Kidney glomerular epithelial cell (primary cell): ENCODE data around the gene ARSB.
"Not testable (repeated sequence)": the region's sequence is repeated elsewhere in the genome, so short reads cannot be mapped to it uniquely, and the experiment has no call there.

ENCODE experiments used
- DNase-seq: peaks from one replicate; lab custom pipeline; 2025; lab: John Stamatoyannopoulos, UW

Gene ARSB

DNA sequence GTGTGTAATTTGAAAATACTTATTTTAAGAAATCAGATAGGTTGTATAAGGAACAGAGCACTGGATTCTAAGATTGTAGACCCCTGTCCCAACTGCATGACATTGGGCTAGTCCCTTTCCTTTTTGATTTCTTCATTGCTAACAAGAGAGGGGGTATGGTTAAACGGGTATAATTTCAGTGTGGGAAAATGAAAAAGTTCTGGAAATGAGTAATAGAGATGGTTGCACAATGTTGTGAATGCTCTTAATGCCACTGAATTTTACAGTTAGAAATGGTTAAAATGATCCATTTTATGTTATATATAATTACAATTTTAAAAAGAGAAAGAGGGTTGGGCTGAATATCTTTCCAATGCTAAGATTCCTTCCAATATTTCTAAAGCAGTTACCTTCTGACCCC is 233.2 kb downstream of the ARSB start:
- no peak for DNase-seq

DNA sequence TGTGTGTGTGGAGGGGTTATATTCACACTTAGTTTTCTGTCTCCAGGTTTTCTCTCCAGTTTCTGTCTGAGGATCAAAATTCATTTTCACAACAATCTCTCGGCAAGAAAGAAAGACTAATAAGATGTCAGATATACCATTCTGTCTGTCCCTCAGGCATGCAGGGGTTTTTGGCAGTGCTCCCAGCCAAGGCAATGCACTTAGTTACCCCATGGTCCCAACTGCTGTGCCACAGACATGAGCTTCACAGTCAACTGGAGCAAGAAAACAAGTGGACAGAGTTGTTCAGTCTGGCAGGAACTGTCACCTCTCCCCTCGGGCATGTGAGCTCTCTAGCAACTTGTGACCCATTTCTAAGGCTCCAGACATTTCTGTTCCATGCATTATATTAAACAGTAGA is 234.8 kb downstream of the ARSB start:
- DNase-seq, result no peak

DNA sequence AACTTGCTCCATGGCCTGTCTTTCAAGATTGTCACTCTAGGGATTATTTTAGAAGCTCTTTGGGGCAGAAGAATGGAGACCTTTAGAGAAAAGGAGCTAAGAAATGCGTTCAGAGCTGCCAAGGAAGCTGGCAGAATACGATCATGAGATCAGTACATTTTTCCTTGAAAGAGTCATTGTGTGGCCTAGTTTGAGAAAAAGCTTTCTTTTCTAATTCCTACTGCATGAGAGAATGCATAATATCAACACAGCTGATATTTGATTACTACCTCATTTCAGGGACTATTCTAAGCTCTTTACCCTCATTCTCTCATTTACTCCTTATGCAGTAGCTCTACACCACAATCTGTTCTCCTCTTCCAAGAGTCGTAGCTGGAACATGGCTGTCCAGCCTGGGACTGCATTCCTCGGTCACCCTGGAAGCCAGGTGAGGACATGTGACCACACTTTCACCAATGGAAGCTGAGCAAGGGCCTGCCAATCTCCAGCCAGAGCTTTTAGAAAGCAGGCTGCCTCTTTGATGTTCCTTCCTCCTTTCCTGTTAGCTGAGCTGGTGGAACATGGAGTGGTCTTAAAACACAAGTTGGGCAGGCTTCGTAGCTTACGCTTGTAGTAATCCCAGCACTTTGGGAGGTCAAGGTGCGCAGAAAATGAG is 237.3 kb downstream of the ARSB start:
- peak; percentile 69 for DNase-seq

DNA sequence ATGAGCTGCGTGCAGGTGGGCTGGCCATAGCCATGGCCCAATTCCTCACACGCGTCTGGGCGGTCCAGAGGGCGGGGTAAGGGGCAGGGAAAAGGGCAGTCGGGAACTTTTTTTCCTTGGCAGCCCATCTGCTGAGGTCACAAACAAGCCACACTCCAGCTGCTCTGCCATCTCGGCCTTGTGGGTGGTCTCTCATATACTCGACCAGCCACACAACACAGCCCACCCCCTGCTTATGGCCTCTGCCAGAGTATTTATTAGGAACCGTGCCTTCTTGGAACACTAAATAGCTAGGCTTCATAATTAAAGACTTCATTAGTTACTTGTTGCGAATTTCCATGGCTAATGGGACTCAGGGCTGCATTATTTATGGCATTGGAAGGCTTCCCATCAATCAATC is 238.1 kb downstream of the ARSB start:
- DNase-seq, result no peak

DNA sequence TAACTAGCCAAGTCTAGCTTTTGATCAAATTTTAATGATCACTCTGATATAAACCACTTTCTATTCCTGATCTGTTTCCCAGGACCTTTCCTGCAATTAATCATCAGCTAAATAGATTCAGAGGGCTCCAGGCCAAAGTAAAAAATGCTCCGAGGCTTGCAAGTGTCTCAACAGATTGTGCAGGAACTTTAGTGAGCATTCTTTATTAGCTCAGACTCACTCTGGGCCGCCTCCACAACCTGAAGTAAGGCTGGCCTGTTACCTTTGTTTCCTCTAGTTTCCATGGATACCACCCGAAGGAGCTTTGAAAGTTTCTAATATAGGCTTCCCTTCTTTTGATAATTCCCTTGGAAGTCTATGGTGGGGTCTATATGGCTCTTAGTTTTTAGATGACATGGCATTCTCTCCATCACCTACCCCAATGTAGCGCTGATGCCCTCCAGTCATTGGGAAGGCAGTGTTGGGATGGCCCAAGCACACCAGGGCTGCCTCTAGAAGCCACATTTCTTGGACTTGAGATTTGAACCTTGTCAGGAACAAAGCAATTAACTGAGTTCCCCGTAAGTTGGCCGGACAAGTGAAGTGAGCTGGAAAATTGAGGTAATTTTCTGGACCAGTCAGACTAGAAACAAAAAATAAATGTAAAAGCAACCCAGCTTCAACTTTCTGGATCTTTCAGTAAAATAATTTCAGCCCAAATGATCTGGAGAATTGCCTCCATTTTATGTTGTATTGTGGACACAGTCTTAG is 238.9 kb downstream of the ARSB start:
- no peak for DNase-seq

DNA sequence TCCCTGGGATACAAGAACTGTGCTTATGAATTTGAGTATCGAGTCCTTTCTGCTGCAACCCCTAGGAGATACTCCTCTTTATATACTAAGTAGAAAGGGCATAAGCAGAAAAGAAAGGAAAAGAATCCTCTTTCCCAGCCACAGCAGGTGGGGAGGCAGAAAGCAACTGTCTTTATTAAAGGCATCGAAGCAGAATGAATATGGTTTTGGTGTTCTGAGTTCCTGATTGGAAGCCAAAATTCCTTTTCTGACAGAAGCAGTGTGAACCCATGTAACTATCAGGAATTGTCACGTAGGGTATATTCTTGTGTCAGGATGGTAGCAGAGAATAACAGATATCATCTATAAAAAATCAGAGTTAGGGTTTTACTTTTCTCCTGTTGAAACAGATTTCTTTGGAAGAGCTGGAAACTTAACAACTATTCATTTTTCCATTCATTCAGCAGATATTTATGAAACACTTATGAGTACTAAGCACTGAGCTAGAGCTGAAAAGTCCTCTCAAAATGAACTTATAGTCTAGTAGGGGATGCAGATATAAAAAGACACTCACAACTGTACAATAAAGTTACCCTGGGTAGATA is 240.1 kb downstream of the ARSB start:
- no peak for DNase-seq

DNA sequence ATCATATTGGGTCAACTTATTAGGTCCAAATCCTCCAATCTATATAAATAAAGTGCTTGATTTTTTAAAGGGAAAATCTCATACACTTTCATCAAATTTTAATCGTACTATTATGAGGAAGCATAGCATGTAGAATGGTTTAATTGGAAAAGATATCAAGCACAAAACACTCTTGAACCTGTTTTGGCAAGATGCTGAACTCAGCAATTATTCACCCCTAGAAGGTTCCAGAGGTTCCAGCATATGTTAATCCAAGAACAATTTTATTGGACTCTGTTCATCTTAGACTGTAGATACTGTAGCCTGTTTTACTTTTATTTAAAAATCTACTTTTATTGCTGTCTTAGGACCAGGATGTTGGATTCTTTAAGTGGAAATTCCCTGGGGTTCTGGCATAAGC is 244.1 kb downstream of the ARSB start:
- no peak for DNase-seq

DNA sequence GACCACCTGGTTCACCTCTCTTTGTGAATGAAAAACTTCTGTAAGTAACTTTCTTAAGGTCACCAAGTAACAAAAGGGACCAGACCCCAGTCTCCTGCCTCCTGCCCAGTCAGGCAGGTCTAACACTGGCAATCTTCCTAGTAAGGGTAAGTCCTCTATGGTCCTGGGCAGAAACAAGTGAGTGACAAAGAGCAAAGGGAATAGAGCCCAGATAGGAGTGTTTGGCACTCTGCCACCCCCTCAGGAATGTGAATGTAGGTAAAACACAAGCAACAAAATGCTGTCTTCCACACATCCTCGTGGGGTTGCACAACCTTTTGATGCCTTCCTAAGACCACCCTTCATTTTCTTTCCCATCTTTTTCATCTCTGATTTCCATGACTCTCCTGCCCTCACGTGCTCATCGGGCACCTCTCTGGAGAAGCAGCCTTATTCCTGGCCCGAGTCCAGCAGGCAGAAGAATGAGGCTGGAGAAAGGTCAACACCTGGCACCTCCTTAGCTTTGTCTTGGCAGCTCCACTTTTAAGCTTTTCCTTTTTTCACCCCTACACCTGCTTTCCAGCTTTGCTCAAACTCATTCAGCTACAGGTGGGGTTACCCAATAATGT is 246.3 kb downstream of the ARSB start:
- no peak for DNase-seq

DNA sequence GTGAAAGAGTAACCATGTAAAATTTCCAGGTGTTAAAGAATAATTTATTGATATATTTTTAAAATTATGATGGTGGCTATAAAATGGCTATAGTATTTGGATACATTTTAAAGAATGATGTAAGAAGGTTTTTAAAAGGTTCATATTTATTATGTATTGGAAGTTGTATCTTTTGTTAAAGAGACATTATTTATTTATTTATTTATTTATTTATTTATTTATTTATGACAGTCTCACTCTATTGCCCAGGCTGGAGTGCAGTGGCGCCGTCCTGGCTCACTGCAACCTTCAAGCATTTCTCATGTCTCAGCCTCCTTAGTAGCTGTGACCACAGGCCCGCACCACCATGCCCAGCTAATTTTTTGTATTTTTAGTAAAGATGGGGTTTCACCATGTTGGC is 247.0 kb downstream of the ARSB start:
- no peak for DNase-seq

DNA sequence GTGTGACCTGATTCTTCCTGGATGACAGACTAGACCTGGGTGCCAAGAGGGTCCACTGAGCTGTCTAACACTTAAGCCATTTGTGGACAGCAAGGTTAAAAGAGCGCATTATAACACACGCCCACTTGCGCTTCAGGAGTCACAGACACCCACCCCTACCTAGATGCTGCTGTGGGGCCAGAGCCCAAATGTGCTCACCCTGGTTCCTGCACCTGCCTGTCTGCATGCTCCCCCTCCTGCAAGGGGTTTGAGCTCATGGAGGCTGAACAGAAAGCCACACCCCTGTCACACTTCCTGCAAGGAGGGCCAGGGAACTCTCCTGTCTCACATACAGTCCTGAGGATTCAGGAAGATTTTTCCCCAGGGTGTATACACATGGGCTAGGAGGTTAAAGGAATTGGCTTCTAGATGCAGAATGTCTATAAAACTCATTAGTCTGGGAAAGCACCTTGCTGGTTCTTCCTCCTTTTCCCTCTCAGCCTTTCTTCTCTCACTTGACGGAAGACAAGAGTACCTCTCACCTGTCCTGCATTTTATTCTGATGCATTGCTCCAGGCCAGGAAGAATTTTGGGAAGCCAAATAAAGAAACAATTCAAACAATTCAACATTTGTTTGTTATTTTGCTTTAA is 249.2 kb downstream of the ARSB start:
- DNase-seq, result no peak

DNA sequence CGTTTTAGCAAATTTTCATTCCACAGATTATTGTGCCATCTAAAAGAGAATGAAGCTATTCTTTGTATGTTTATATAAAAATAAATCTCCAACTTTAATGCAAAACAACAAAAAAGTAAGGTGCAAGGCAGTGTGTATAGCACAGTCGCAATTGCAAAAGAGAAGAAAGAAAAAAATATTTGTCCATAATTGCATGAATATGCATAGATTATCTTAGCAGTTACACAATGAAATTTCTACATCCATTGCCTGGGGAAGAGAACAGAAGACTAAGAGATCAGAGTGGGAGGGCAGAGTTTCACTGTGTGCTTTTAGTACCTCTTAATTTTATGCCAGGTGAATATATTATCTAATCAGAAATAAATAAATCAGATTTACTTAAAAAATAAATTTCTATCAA is 250.2 kb downstream of the ARSB start:
- no peak for DNase-seq

DNA sequence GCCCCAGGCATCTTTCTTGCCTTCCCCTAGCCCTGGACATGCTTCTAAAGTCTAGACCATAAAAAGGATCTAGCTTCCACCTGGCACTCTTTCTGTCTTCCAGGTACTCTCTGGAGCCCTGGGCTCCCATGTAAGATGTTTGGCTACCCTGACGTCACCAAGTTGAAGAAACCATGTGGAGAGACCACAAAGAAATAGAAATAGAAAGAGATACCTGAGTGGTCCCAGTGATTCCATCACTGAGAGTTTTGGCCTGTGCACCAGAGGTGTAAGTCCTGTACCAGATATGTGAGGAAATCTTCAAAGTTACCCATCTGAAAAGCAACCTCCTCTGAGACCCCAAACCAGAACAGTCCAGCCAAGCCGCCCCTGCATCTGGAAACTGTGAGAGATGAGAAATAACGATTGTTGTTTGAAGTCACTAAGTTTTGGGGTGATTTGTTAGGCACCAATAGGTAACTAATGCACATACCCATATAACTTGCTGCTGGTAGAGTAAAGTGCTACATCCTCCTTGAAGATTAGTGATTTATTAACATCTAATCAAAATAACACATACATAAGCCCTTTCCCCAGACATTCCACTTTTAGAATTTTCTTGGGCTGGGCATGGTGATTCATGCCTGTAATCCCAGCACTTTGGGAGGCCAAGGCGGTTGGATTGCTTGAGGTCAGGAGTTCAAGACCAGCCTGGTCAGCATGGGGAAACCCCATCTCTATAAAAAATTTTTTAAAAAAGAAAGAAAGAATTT is 250.8 kb downstream of the ARSB start:
- DNase-seq, result peak; percentile 37

DNA sequence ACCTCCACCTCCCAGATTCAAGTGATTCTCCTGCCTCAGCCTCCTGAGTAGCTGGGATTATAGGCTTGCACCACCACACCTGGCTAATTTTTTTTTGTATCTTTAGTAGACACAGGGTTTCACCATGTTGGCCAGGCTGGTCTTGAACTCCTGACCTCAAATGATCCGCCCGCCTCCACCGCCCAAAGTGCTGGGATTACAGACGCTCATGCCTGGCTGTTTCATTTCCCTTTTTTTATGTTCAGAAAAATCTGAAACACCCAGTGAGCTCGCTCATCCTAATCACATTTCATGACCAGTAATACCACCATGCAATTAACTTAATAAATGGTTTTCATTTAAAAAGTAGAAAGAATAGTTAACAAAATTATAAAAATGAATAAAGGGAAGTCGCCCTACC is 252.4 kb downstream of the ARSB start:
- not testable (repeated sequence) for DNase-seq

DNA sequence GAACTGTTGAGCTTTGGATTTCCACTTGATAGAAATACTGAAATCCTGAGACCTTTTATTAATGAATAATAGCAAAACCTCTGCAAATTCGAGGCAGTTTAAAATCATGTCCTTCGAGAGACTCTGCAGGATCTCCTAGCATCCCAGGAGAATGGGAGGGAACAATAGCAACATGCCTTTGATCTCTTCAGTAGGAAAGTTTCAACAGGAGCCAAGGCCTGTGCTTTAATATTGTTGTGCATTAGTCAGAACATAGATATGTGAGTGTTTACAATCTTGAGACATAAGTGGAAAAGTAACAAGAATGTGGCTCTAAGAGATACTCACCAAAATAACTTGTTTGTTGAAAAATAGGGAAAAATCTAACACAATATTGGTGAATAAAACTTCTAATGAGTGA is 253.2 kb downstream of the ARSB start:
- DNase-seq, result no peak

DNA sequence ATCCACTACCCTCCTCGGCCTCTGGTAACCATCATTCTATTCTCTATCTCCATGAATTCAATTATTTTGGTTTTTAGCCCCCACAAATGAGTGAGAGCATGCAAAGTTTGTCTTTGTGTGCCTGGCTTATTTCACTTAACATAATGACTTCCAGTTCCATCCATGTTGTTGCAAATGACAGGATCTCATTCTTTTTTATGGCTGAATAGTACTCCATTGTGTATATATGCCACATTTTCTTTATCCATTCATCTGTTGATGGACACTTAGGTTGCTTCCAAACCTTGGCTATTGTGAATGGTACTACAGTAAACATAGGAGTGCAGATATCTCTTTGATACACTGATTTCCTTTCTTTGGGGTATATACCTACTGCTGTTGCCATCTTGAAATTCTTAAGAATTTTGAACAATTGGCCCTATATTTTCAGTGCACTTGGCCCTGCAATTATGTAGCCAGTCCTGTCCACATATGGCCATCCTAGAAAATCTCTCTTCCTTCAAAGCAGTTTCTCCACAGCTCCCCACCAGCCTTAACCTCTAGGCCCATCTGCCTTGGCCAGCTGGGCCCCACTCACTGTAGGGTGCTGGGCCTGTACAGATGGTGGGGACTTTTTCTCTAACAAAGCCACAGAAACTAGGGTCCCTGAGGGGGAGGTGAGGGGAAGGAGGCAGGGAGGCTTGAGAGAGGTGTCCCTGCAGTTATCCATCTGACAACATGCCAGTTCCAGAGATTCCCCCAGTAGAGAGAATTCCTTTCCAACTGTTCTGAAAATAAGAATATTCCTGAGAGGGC is 254.6 kb downstream of the ARSB start:
- no peak for DNase-seq

DNA sequence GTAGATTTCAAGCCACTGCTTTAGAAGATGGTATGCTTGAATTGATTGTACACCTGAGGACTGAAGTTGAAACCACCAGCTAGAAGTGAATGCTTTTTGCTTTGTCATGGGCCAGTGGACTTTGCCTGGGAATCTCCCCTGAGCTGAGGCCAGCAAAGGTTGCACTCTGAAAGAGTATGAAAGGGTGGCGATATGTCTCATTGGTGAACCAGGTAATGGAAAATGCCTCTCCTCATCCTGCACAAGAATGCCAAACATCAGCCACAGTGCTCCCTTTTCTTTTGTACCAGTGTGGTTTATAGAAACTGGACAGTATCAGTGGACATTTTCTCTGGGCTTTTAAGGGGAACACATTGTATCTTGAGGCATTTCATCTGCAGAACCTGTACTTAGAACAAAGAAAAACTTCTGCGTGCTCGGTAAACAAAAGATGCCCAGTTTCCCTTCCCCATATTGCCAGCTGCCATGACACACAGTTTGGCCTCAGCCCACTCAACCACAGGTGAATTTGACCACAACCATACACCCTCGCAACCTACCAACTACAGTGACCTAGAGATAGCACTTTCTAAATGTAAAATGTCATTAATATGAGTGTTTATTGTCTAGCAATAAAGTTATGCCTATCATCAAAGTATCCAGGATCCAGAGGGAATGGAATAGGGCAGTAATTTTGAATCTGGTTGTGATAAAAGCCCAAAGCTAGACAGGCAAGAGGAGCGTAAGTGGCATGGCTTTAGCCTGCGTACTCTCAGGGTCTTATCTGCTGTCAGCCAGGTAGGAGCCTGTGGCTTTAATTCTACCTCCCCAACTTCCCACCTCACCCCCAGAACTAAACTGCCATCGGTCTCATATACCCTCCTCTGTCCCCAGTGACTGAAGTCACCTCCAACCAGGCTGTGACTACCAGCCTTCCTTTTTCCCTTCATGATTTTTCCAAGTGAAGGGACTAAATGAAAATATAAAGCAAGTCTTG is 257.0 kb downstream of the ARSB start:
- DNase-seq, result peak; percentile 33
